ENCODE data around the gene TFPI.

- TF ChIP-seq CTCF (IDR thresholded peaks at IDR 0.05) (no peak), POLR2A (IDR thresholded peaks at IDR 0.05; ENCODE audit: low read length) (no peak), KDM1A (IDR thresholded peaks at IDR 0.05; ENCODE audit: low read depth) (no peak)
These were observed 1.2 kb downstream of the TFPI start for GRCh38 chr2:187552828-187553681.

Measured in A549 (cell line).